GM19455 (cell line): Measurements from ENCODE around the gene PLA2G12B.

ENCODE experiments used
- ATAC-seq: cut with Tn5 transposase; IDR thresholded peaks from one replicate; pipeline ENCODE4 v1.9.1; 2021; ENCODE audit not compliant: unreplicated experiment

Gene PLA2G12B

DNA sequence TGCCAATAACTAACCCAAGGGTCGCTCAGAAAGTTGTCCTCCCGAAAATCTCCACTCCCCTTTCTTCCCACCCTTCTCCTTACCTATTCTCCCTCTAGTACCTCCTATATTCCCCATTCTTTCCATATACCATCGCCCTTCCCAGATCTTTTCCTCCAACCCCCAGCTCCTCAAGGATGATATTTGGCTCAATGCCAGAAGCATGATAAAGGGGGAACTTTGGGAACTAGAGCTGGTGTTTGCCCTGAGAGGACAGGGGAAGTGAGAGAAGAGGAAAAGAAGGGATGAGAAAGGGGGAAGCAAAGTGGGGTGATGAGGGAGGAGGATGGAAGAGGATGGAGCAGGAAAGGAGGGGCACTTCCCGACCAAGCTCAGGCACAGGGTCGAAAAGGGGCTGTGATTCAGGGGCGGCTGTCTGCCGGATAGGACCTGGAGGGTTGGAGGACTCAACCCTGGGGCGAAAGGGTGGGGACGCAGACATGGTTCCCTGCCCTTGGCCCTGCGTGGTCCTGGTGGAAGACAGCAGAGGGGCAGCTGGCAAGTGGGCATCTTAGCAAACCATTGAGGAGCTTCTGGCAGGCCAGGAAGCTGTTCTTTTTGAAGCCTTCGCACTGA lies 59.3 kb downstream of the PLA2G12B start:
- no peak for ATAC-seq

GRCh38 chr10:72893136-72893798 lies 61.3 kb downstream of the PLA2G12B start, which contains the start of gene OIT3:
Gene OIT3 (plus strand): TSS chr10:72893739. CDS start chr10:72893799, 60 bp downstream.
- no peak for ATAC-seq

DNA sequence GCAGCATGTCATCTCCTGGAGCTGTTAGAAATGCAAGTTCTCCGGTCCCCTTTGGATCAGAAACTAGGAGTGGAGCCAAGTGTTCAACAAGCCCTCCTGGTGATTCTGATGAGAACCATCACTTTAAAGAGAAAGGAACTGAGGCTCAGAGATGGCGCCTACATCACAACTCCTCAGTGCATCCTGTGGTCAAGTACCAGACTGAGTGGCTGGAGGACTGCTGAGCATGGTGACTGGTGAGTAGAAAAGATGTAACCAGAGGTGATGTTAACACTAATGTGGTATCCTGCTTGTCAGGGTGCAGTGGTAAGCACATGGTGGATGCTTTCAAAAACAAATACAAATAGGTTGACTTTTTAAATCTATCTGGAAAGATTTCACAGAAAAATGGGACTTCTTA lies 64.5 kb downstream of the PLA2G12B start:
- no peak for ATAC-seq

GRCh38 chr10:72889391-72889831 lies 65.2 kb downstream of the PLA2G12B start:
- no peak for ATAC-seq

- no peak for ATAC-seq
These were observed 66.4 kb downstream of the PLA2G12B start for GRCh38 chr10:72888151-72888638.

- no peak for ATAC-seq
These were observed 67.6 kb downstream of the PLA2G12B start for GRCh38 chr10:72887043-72887442.

GRCh38 chr10:72886621-72887020 lies 68.0 kb downstream of the PLA2G12B start:
- ATAC-seq: no peak

GRCh38 chr10:72885953-72886352 lies 68.7 kb downstream of the PLA2G12B start:
- no peak for ATAC-seq
